H1 (cell line): Measurements from ENCODE around the gene MRTFA.

Experiments
- CBX5 ChIP-seq: fragments of 300-800, 300-1000 bp; sonication (generic); IDR thresholded peaks from 2 replicates; pipeline ENCODE4 v1.7.1; 2016; ENCODE audit warnings: antibody characterized with exemption, low read length, low read depth
- CTCF ChIP-seq, 3 experiments: IDR thresholded peaks; 1 replicate in 2 of 3; 2 replicates in 1 of 3; pipeline versions ENCODE4 v1.5.1 to v1.6.1; 2011; ENCODE audit warnings: low read length in 3 of 3, mild to moderate bottlenecking in 3 of 3, inconsistent platforms in 2 of 3, low read depth in 1 of 3, moderate library complexity in 1 of 3; ENCODE audit not compliant: insufficient read depth in 1 of 3; ENCODE audit errors: control extremely low read depth in 1 of 3

- TF ChIP-seq CTCF (IDR thresholded peaks at IDR 0.05; ENCODE audit: control extremely low read depth in 1 of 3, insufficient read depth in 1 of 3, low read depth in 1 of 3, low read length in 3 of 3) (no peak), CBX5 (no peak)
Observed at GRCh38 chr22:40571887-40572286, 64.6 kb downstream of the MRTFA start.
